DMS114 treated with DMSO at 0.1 percent for 48 hours (cell line): ENCODE measurements around the gene NPAS3.

Experiments
- DNase-seq: peaks from one replicate; lab custom pipeline; 2025; ENCODE audit not compliant: unreplicated experiment; lab: John Stamatoyannopoulos, UW

NPAS3 gene

DNA sequence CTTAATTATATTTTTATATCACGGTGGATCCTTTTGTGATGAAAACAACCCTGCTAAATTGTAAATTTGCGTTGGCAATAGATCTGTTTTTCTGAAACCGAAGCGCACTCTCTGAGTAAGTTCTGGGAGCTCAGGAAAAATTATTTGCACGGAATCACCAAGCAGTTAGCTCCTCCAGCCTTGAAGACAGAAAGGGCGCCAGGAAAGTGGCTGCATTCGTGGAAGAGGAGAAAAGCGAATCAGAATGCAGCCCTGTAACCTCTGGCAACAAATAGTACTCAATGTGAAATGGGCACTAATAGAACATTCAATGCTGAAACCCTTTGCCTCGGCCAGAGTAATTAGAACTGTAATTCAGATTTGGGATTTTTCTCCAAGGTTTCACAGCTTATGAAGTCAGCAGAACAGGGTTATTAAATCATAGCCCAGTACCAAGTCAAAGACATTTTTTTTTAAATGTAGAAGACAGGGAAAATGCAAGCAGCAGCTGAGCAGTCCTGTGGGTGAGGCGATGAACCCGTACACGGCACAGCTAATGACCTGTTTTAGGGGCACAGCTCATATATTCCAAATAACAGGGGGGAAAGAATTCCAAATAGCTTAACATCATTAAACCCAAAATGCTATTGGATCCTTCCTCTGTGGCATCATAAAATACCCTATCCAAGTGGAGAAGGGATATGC, 760.8 kb downstream of the NPAS3 start:
- DNase-seq: no peak

DNA sequence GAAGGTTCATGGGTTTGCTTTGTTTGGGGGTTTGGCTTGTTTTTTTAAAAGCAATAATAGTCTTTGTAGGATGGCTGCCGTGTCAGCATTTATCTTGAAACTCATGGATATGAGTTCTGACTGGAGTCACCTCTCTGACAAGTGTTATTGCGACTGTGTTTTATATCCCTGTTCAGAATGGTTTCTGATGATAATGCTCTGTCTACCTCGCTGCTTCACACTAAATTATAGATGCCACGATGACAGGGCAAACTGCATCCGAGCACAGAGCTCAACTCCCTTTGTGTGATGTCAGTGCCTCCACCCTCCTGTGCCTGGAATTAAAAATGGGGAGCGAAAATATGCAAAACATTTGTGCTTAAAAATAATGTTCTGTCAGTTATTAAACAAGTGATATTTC, 761.4 kb downstream of the NPAS3 start:
- DNase-seq: no peak

DNA sequence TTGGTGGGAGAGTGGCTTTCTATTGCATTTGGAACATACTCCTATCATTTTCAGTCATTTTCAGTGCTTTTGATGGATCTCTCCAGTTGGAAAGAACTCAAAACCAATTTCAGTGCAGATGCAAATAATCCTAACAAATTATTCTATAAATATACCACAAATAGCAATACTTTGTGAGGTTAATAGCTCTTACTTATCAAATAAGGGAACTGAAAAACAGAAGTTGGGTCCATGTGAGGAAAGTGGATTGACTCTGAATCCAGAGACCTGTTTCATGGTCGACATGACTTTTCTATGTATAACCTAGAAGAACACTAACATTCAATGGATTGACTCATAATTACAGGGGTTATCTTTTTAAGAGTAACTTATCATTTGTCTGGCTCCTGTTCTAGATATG, 763.6 kb downstream of the NPAS3 start:
- DNase-seq: no peak

DNA sequence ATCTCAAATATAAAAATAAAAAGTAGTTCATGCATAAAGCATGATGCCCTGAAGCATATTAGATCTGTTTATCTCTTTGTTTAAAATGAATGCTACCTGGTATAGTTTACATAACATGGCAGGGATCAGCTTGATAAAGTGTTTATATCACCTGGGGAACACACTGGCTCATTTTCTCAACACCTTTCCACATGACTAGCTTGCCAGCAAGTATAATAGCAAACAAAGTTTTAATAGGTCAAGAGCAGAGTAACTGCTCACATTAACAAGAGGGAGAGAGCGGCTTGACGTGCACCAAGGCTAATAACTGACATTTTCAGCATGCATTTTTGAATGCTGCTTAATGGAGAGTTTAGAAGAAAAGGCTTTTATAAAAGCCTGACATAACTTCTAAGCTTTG, 765.8 kb downstream of the NPAS3 start:
- no peak for DNase-seq

DNA sequence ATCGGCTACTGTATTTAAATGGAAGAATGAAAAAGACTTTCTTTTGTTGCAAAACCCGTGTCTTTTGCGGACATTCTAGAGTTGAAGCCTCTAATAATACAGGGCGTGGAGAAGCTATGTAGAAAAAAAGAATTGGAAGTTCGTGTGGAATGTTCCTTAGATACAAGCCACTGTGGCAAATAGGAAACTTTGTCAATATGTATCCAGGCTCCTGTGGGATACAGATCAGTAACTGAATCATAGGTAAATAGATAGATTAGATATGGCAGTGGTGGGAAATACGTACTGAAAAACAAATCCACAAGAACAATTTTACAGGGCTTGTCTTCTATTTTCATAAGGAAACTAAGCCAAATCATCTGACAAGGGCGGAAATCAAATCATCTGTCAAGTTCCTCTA, 766.8 kb downstream of the NPAS3 start:
- DNase-seq: no peak

DNA sequence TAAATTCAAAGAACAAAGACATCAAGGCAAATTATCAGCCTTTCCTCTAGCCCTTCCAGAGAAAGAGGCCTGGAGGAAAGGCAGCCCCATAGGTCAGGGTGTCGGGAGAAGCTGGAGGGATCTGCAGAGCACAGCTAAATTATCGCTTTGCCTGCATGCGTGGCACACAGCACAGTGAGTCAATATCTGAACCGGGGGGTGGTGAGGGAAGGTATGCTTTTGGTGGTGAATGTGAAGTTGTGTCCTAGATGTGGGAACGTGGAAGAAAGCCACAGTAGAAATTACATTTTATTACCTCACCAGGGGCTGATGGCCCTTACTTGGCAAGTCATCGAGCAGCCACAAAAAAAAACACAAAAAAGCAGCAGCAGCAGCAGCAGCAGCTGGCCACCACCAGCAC, 769.0 kb downstream of the NPAS3 start:
- DNase-seq: no peak

DNA sequence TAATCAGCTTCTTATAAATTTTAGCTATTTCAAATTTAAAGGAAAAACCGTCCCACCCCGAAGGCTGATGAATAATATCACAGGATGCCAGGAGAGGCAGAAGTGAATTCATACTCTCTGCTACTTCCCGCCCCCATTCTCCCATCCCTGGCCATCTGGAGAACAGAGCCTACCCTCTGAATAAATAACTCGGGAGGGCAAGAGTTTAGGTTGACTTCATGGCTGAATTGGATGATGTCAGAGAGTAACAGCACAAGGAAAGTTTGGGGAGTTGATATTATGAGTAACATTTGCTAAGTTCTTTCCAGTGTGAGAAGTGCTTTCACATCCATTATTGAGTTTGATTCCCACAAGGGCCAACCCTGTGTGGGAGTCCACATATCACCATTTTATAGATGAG, 770.6 kb downstream of the NPAS3 start:
- no peak for DNase-seq

DNA sequence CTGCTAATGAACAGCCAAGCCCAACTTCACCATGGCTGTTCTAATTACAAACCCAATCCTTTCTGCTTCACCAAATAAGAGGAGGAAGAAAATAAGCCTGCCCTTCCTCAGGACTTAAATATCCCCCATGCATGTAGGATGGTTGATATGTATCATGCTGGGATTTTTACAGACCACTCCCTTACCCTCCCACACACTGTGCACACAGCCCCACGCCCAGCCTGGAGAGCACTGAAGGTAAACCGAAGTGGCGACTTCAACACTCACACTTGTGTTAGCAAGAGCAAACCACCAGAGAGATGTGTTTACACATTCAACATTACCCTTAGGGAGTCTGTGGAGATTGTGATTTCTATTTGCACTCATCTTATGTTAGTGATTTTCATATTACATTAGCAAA, 771.0 kb downstream of the NPAS3 start:
- no peak for DNase-seq

DNA sequence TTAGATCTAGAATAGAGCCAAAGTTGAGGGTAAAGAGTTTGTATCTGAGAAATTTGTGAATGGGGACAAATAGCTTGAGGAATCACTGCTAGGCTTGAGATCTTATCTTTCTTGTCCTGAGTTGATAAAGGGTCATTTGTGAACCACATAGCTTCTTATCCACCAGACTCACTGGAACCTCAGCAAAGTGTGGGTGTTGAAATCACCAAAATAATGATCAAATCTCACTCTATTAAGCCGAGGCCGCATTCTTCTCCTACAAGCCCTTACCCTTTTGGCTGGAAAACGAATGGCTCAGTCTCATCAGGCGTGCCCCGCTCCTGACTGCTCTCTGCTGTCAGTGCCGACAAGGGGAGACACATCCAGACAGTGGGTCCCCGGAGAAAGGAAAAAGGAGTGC, 771.6 kb downstream of the NPAS3 start:
- no peak for DNase-seq

DNA sequence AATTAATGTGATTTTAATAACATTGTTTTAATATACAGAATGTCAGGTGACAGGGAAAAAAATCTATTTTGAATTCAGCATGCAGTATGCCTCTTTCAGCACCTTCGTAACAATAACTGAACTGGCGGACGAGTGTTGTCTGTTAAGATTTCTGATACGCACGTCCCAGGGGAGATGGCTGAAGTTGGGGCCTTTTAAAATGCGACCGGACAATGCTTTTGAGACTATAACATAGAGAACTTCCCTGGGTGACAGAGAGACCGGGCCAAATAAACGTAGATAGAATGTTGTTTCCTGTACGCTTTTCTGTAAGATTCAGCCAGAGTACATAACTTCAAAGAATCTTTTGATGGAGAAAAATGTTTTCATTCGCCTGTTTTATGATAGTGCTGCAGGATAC, 772.5 kb downstream of the NPAS3 start:
- DNase-seq: no peak

DNA sequence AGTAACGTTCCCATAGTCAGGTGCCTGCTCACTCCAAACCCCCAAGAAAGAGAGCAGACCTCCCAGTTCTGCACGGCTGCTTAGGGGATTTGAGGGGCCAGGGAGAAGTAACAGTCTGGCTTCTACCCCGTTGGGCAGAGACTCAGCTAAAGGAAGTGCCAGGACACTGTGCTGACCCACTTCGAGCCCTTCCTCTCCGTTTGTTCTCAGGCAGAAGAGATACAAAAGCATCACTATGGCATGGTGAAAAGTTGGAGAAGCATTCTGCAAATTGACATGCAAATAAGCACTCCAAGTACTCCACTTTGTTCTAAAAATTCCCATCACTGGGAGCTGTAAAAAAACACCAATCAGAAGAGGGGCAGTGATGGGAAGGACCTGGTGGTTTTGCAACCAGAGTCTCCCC, 773.1 kb downstream of the NPAS3 start:
- DNase-seq: no peak

DNA sequence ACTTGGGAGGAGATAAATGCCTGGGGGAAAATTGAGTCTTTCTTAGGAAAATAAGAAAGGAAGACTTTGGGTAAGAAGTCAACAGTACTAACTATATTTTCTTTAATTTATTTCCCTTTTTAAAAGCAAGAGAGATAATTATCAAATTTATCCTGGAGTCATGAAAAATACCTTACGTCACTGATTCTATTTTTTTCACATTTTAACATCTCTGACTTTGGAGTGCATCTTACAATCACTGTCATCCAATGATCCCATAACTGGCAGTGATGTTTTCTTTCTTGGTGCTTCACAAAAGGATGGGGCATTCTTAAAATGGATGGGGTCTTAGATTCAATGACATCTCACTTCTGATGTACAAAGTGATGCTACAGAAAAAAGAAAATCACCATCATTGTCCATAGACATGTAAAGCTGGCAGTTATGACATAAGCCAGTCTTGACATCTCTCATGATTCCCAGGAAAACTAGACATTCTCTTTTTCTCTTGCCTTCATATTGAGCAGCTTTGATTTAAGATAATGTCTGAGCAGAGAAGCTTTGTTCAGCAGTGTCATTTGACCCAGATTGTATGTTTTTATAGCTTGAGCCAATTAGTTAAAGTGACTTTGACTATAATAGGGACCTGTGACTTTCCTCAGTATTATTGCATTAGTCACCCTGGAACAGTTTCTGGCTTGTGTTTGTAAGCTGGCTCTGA, 776.0 kb downstream of the NPAS3 start:
- DNase-seq: no peak

DNA sequence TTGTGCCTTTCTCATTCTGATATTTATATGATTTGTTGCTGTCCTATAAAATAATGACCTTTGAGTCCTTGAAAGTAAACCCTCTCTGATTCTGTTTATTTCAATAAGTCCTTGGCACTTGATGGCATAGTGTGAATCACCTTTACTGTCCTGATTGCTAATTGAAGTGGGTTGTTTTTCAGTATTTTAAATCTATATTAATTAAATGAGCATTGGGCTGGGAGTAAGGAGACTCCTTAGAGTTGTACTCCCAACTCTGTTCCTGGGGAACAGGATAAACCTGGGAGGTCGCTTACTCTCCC, 776.5 kb downstream of the NPAS3 start:
- no peak for DNase-seq

DNA sequence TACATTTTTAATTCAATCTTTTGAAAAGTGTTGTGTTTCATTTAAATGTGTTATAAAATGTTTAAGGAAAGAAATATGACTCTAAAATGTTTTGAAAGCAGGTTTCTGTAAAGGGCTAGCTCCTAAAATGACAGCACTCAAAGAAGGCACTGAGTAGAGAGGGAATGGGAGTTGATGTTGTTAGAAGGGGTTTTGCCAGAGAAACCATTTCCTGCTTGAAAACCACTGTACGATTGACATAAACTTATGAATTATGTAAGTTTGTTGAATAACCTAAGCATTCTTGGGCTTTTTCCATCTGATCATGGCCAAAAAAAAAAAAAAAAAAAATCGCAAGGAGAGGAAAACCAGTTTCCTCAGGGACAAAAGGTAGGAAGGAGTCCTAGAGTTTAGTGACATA, 778.2 kb downstream of the NPAS3 start:
- no peak for DNase-seq

DNA sequence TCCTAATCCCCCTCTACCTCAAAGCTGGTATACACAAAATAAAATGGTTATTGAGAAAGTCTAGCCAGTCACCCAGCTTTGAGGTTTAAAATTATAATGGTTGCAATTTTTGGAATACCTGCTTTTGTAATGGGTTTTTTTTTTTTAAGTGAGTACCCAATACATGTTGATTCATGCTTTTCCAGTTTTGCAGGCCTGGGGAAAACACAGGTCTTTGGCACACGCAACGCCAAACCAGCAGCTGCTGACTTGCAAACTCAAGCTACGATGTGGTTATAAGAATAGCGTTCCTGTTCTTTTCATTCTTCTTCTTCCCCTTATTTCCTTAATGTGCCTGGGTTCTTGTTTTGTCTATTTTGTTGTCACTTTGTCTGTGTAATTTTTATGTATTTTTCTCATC, 779.2 kb downstream of the NPAS3 start:
- no peak for DNase-seq

DNA sequence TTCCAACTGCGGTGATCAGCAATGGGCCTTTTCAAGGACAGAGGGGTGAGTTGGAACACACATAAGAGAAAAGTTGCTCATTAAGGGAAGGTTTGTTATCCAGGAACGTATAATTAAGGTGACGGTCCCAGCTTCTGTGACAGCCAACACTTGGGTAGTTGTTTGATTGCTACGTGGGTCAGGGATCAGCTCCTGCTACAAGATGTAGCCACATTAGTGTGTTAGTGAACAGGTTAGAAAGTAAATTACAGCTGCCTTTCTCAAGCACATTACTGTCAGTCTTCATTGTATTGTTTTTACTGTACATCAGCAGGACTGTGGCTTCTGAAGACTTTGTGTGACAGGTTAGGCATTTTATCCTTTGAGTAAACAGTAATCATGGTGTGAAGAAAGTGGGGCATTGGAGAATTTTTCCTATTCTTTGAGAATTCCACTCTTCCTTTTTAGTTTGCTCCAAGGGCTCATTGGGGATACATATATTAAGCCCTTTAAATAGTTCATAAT, 781.7 kb downstream of the NPAS3 start:
- no peak for DNase-seq

DNA sequence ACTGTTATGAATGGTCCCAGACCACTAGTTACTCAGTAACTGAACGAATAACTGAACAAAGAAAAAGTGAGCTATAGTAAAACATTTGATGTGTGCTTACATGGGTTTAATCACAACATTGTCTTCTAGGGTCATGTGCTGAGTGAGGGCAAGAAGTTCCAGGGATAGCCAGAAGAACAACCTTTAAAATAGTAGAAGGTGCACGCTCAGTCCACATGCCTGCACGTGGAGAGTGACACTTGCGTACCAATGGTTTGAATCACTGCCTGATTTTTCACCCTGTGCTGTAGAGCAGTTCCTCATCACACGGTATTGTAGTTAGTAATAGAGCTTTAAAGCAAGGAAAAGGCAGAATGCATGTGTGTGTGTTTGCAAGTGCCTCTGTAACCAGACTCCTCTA, 788.0 kb downstream of the NPAS3 start:
- DNase-seq: no peak

DNA sequence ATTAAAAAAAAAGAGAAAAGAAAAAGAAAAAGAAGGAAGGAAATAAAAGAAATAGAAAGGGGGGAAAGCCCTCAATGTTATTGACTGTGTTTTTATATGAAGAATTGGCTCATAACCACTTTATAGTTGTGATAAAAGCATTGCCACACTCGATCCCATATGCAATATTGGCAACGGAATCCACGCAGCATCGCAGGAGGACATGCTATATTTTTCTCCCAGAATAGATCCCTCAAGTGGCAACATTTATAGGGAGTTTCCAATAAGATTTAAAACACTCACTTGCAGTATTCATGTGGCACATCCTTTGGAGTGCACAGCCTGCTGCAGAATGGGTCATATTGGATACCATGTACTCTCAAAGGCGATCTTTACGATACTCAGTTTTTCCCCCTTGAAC, 788.9 kb downstream of the NPAS3 start:
- DNase-seq: no peak

DNA sequence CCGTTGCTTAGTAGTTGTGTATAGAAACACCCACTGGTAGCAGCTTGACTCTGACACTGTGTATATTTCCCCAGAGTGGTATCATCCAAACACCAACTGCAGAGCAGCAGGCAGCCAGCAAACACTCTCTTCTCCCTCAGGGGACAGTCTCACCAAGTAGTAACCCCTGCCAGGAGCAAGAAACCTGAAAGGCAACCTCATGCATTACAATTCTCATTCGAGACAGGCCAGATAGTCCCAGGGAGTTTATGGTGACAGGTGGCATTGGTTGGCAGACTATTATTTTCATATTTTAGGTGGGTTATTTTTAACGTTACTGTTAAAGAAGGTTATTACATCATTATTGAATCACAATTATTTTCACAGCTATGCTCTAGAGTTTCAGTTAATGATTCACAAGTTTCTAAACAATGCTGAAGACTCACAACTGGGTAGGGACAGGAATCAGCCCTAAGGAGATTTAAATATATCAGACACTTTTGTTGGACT, 789.4 kb downstream of the NPAS3 start:
- DNase-seq: no peak

DNA sequence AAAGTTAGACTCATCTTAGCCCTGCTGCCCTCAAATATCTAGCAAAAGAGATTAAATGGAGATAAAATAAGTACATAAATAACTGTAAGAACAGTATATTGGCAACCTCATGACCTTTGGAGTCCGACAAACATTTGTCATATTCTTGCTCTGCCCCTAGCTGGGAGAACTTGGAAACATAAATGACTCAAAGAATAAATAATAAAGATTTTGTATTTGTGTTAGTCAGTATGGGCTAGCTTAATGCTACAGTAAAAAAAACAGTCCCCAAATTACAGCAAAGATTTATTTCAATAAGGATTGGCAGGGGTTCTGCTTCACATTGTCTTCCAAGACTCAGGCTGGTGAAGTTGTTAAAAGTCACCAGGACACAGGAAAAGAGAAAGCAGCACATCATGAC, 791.5 kb downstream of the NPAS3 start:
- DNase-seq: no peak

DNA sequence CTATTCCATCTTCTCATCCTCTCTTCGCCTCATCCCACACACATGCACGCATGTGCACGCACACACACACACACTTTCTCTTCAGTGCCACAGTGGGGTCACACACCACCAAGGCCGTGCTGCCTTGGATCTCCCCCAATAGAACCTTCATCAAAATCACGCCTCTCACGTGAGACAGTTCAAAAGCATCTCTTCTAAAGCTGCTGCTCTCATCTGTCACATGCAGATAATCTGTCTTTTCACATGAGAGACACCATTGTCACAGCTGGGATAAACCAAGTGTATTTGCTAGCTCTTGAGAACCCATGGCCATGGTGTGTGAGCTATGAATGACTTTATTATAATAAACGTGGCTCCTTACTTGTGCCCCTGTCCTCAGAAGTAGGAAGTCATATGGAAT, 793.5 kb downstream of the NPAS3 start:
- DNase-seq: no peak

DNA sequence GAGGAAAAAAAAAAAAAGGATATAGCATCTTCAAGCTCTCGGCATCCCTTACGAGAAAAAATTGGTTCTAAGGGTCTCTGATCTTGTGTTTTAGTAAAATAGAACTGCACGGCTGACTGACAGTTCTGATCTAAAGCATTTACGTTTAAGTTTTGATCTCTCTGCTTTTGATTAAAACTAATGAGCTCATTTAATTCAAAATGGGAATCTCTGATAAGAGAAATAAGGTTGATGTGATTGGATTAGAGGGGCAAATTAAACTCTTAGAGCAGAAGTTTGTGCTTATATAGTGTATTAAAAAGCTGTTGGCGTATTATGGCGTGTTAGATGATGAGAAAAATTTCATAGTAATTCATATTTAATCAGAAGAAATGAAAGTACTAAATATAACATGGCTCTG, 794.6 kb downstream of the NPAS3 start:
- no peak for DNase-seq

DNA sequence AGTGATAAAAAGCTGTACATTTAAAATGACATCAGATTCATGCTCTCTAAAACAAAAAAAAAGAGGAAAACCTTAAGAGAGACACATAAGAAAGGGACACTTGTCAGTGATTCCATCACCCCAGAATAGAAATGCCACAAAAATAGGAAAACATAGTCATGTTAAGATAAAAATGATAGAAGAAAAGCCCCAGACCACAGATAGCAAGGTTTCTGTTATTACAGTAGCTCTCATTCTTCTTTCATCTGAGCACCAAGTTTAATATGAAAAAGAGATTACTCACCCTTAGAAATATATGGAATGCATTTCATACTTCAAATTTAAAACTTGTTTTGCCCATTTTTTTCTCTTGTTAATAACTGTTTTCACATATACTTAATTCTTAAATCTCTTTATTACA, 795.0 kb downstream of the NPAS3 start:
- no peak for DNase-seq
